Keratinocyte (primary cell): Measurements from ENCODE around the gene MAML2. TPM values are rescaled to one million over a fixed set of nuclear protein-coding genes. Genes with fewer than 3 reads are reported as not detected.

ENCODE experiments used
- DNase-seq: peaks from one replicate; pipeline ENCODE4 v3.0.0-alpha.2; 2011; ENCODE audit warnings: low read depth, missing footprints, low spot score
- FAIRE-seq: peaks from 2 replicates; lab custom pipeline; 2011; peaks lifted over from hg19 to GRCh38; lab: Jason Lieb, UNC
- H2AFZ ChIP-seq: 2 replicates; pipeline ENCODE4 v1.6.0; 2012; ENCODE audit warnings: low read length, control low read depth, inconsistent platforms; ENCODE audit not compliant: control insufficient read depth
- H3K27ac ChIP-seq: 2 replicates; pipeline ENCODE4 v1.5.1; 2011; ENCODE audit warnings: low read length; ENCODE audit not compliant: control insufficient read depth, insufficient read depth
- H3K27me3 ChIP-seq: 3 replicates; pipeline ENCODE4 v1.6.0; 2011; ENCODE audit warnings: low read length; ENCODE audit not compliant: control insufficient read depth, insufficient read depth; ENCODE audit errors: extremely low read depth
- H3K36me3 ChIP-seq, 2 experiments: 2 replicates in 1 of 2; 3 replicates in 1 of 2; pipeline ENCODE4 v1.5.1; 2011; ENCODE audit warnings: low read length in 2 of 2, mild to moderate bottlenecking in 1 of 2; ENCODE audit not compliant: control insufficient read depth in 2 of 2, insufficient read depth in 2 of 2; ENCODE audit errors: extremely low read depth in 1 of 2
- H3K4me1 ChIP-seq: 3 replicates; pipeline ENCODE4 v1.5.1; 2011; ENCODE audit warnings: low read length; ENCODE audit not compliant: control insufficient read depth, insufficient read depth; ENCODE audit errors: extremely low read depth
- H3K4me2 ChIP-seq: 3 replicates; pipeline ENCODE4 v1.6.0; 2011; ENCODE audit warnings: low read depth, low read length; ENCODE audit not compliant: control insufficient read depth, insufficient read depth; ENCODE audit errors: extremely low read depth
- H3K4me3 ChIP-seq, 3 experiments: fragments of 200-600 bp in 1 of 3; sonication (generic) in 1 of 3; 2 replicates in 2 of 3; 3 replicates in 1 of 3; pipeline ENCODE4 v1.5.1; 2011 to 2016; ENCODE audit warnings: low read length in 3 of 3, mild to moderate bottlenecking in 3 of 3, control low read depth in 2 of 3, inconsistent platforms in 1 of 3, low read depth in 1 of 3, mixed read lengths in 1 of 3, mixed run types in 1 of 3, moderate library complexity in 1 of 3; ENCODE audit not compliant: control insufficient read depth in 2 of 3, insufficient read depth in 2 of 3; ENCODE audit errors: extremely low read depth in 1 of 3
- H3K79me2 ChIP-seq: 2 replicates; pipeline ENCODE4 v1.6.0; 2012; ENCODE audit warnings: low read length; ENCODE audit not compliant: control insufficient read depth, insufficient read depth
- H3K9ac ChIP-seq: 3 replicates; pipeline ENCODE4 v1.6.0; 2011; ENCODE audit warnings: low read length; ENCODE audit not compliant: control insufficient read depth, insufficient read depth; ENCODE audit errors: extremely low read depth
- H3K9me1 ChIP-seq: 3 replicates; pipeline ENCODE4 v1.6.0; 2011; ENCODE audit warnings: low read length; ENCODE audit not compliant: control insufficient read depth, insufficient read depth; ENCODE audit errors: extremely low read depth
- H3K9me3 ChIP-seq: 2 replicates; pipeline ENCODE4 v1.5.1; 2012; ENCODE audit warnings: low read depth, low read length; ENCODE audit not compliant: control insufficient read depth
- H4K20me1 ChIP-seq: 3 replicates; pipeline ENCODE4 v1.6.0; 2011; ENCODE audit warnings: low read length; ENCODE audit not compliant: control insufficient read depth, insufficient read depth; ENCODE audit errors: extremely low read depth
- CTCF ChIP-seq, 3 experiments: IDR thresholded peaks in 1 of 3; conservative IDR thresholded peaks in 1 of 3; optimal IDR thresholded peaks in 1 of 3; 2 replicates in 2 of 3; 3 replicates in 1 of 3; pipeline versions ENCODE3 to v1.5.1; 2011; ENCODE audit warnings: low read length in 3 of 3, mild to moderate bottlenecking in 3 of 3, moderate library complexity in 2 of 3, control low read depth in 1 of 3, inconsistent platforms in 1 of 3; ENCODE audit not compliant: insufficient read depth in 2 of 3; ENCODE audit errors: extremely low read depth in 1 of 3
- EZH2 ChIP-seq: IDR thresholded peaks from one replicate; pipeline ENCODE4 v1.6.1; 2012; ENCODE audit warnings: inconsistent platforms, mild to moderate bottlenecking, low read length, moderate library complexity
- dilution Hi-C: fragments of 300-500 bp; cut with MboI; formaldehyde crosslinking; loops from one replicate; pipeline ENCODE4 v1.7.0; 2020; ENCODE audit warnings: low sequenced_read_pairs; ENCODE audit not compliant: extremely low pct_ligation_motif_present
- polyA plus RNA-seq, 5 experiments: library from polyadenylated mRNA; depleted of rRNA in 3 of 5; stranded (reverse) in 3 of 5; stranded (forward) in 1 of 5; unstranded in 1 of 5; fragments of >200 nt; gene quantifications; 1 replicate in 1 of 5; 2 replicates in 3 of 5; 3 replicates in 1 of 5; pipeline versions ENCODE4 v1.2.1 to v1.2.3, GENCODE V29; 2011 to 2012; ENCODE audit warnings: missing spikeins in 2 of 5, low read depth in 1 of 5, low replicate concordance in 1 of 5

The MAML2 gene
- polyA plus RNA-seq, 1 donor (not counting 4 experiments of a cell fraction or from before 2014, with no cell fraction given): 4.2 TPM

DNA sequence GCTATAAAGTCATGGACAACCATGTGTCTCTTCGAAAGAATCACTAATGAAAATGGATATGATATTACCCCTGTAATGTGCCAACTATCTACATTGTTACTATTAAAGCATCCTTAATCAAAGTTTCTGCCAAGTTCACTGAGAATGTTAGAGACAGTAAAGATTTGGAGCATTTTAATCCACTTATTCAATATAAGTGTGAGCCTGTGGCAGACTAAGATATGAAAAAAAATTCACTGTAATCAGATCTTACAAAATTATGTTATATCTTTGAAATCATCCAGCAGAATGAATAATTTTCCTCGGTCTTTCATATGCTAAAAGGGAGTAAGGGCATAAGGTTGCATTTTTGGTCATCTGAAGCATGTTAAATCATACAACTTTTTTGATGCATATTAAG lies 49.9 kb downstream of the MAML2 start:
- H3K9ac ChIP-seq: no peak overlapping the region
- no peaks in the 10 kb centered on the region for H4K20me1 ChIP-seq
- H3K9me3 ChIP-seq: no peaks in the 10 kb centered on the region
- no peak for DNase-seq
- no peak for FAIRE-seq
- H3K4me3 ChIP-seq: no peak overlapping the region
- TF ChIP-seq CTCF (optimal IDR thresholded peaks at IDR 0.05 in 1 of 3, IDR thresholded peaks at IDR 0.05 in 1 of 3, conservative IDR thresholded peaks at IDR 0.05 in 1 of 3; ENCODE audit: extremely low read depth in 1 of 3, insufficient read depth in 2 of 3, low read length in 3 of 3) (no peak), EZH2 (no peak)
- H3K4me1 ChIP-seq: no peaks in the 10 kb centered on the region
- H3K27ac ChIP-seq: no peak overlapping the region
- H3K27me3 ChIP-seq: no peaks in the 10 kb centered on the region
- no peaks in the 10 kb centered on the region for H3K36me3 ChIP-seq
- H3K79me2 ChIP-seq: no peaks in the 10 kb centered on the region
- no peaks in the 10 kb centered on the region for H3K9me1 ChIP-seq
- dilution Hi-C loops: no loop called here
- no peak overlapping the region for H2AFZ ChIP-seq
- no peak overlapping the region for H3K4me2 ChIP-seq

- DNase-seq (no peak), FAIRE-seq (no peak)
- no peaks in the 10 kb centered on the region for H3K27me3 ChIP-seq
- no peaks in the 10 kb centered on the region for H3K79me2 ChIP-seq
- H3K9me1 ChIP-seq: no peaks in the 10 kb centered on the region
- H3K4me2 ChIP-seq: no peak overlapping the region
- no peaks in the 10 kb centered on the region for H3K4me1 ChIP-seq
- H4K20me1 ChIP-seq: no peaks in the 10 kb centered on the region
- no peak for TF ChIP-seq EZH2
- no peak for TF ChIP-seq CTCF (optimal IDR thresholded peaks at IDR 0.05 in 1 of 3, IDR thresholded peaks at IDR 0.05 in 1 of 3, conservative IDR thresholded peaks at IDR 0.05 in 1 of 3; ENCODE audit: extremely low read depth in 1 of 3, insufficient read depth in 2 of 3, low read length in 3 of 3)
- dilution Hi-C loops: no loop called here
- no peak overlapping the region for H2AFZ ChIP-seq
- no peak overlapping the region for H3K4me3 ChIP-seq
- no peak overlapping the region for H3K27ac ChIP-seq
- no peaks in the 10 kb centered on the region for H3K36me3 ChIP-seq
- H3K9me3 ChIP-seq: no peaks in the 10 kb centered on the region
- H3K9ac ChIP-seq: no peak overlapping the region
These were observed 50.5 kb downstream of the MAML2 start for GRCh38 chr11:96292291-96293010.
